B cell (primary cell): ENCODE data around the gene ZNF254. TPM values are rescaled to one million over a fixed set of nuclear protein-coding genes. Genes with fewer than 3 reads are reported as not detected.

Source experiments
- ATAC-seq: fragments of 200-7000 bp; cut with Tn5 transposase; one replicate; pipeline ENCODE4 v1.10.0; 2021; ENCODE audit warnings: low read depth, mild to moderate bottlenecking, moderate number of reproducible peaks, moderate library complexity
- CTCF ChIA-PET: fragments of 350-600 bp; sonication (Branson Sonifier 250); formaldehyde crosslinking; loops from one replicate; lab custom pipeline; 2021; ENCODE audit warnings: antibody characterized with exemption, inconsistent platforms; lab: Charles Lee
- POLR2A ChIA-PET: fragments of 350-600 bp; sonication (Branson Sonifier 250); formaldehyde crosslinking; loops from one replicate; lab custom pipeline; 2021; ENCODE audit warnings: antibody characterized with exemption; lab: Charles Lee
- DNase-seq: peaks from one replicate; pipeline ENCODE4 v3.0.0; 2013
- H2AFZ ChIP-seq: 2 replicates; pipeline ENCODE4 v1.6.1; 2012; ENCODE audit warnings: mild to moderate bottlenecking, low read depth, low read length; ENCODE audit not compliant: insufficient read depth, poor library complexity, severe bottlenecking
- H3K27ac ChIP-seq, 2 donors: 1 replicate in 1 of 2; 2 replicates in 1 of 2; pipeline ENCODE4 v1.5.1; 2012 to 2013; ENCODE audit warnings: low read length in 2 of 2, mild to moderate bottlenecking in 2 of 2, moderate library complexity in 1 of 2
- H3K27me3 ChIP-seq, 4 experiments: fragments of 200-600 bp in 1 of 4; sonication (generic) in 1 of 4; replicated peaks in 1 of 4; 1 replicate in 2 of 4; 2 replicates in 2 of 4; pipeline versions ENCODE4 v1.6.1 to v1.7.0; 2013 to 2016; ENCODE audit warnings: low read length in 3 of 4, mild to moderate bottlenecking in 2 of 4, mixed read lengths in 1 of 4, moderate library complexity in 1 of 4; ENCODE audit not compliant: insufficient read depth in 4 of 4, control insufficient read depth in 3 of 4; ENCODE audit errors: control extremely low read depth in 1 of 4
- H3K36me3 ChIP-seq, 2 experiments: replicated peaks in 1 of 2; 1 replicate in 1 of 2; 2 replicates in 1 of 2; pipeline versions ENCODE4 v1.6.1 to v1.7.1; 2013; ENCODE audit warnings: low read length in 1 of 2; ENCODE audit not compliant: insufficient read depth in 2 of 2, control insufficient read depth in 1 of 2; ENCODE audit errors: control extremely low read depth in 1 of 2, extremely low read depth in 1 of 2
- H3K4me1 ChIP-seq, 2 donors: fragments of 200-600 bp in 1 of 2; sonication (generic) in 1 of 2; 1 replicate in 1 of 2; 2 replicates in 1 of 2; pipeline versions ENCODE4 v1.5.1 to v1.6.1; 2013 to 2017; ENCODE audit warnings: low read length in 2 of 2; ENCODE audit not compliant: control insufficient read depth in 2 of 2, insufficient read depth in 2 of 2
- H3K4me2 ChIP-seq: replicated peaks from 2 replicates; pipeline ENCODE3; 2012; ENCODE audit warnings: mild to moderate bottlenecking, low read depth, low read length; ENCODE audit not compliant: poor library complexity, severe bottlenecking
- H3K4me3 ChIP-seq, 5 experiments: fragments of 200-600 bp in 1 of 5; sonication (generic) in 1 of 5; 1 replicate in 3 of 5; 2 replicates in 2 of 5; pipeline versions ENCODE4 v1.5.1 to v1.7.0; 2011 to 2016; ENCODE audit warnings: low read length in 4 of 5, mild to moderate bottlenecking in 4 of 5, low read depth in 2 of 5, control low read depth in 1 of 5, moderate library complexity in 1 of 5; ENCODE audit not compliant: insufficient read depth in 1 of 5; ENCODE audit errors: control extremely low read depth in 1 of 5, extremely low read depth in 1 of 5
- H3K79me2 ChIP-seq: fragments of 200-600 bp; sonication (generic); one replicate; pipeline ENCODE4 v1.6.0; 2016; ENCODE audit warnings: low read length; ENCODE audit not compliant: control insufficient read depth, insufficient read depth
- H3K9ac ChIP-seq: fragments of 200-600 bp; sonication (generic); 2 replicates; pipeline ENCODE4 v1.6.1; 2017; ENCODE audit warnings: mild to moderate bottlenecking, low read length, moderate library complexity
- H3K9me3 ChIP-seq, 3 donors: one replicate each; pipeline versions ENCODE4 v1.6.1 to v1.7.1; 2013; ENCODE audit warnings: low read length in 2 of 3; ENCODE audit not compliant: control insufficient read depth in 2 of 3, insufficient read depth in 1 of 3; ENCODE audit errors: control extremely low read depth in 1 of 3
- H4K20me1 ChIP-seq: 2 replicates; pipeline ENCODE4 v1.6.0; 2012; ENCODE audit warnings: mild to moderate bottlenecking, low read length; ENCODE audit not compliant: insufficient read depth, control insufficient read depth, poor library complexity, severe bottlenecking
- H3K27ac Mint-ChIP-seq: one replicate; pipeline ENCODE4 v1.8.0; 2021; ENCODE audit warnings: mixed read lengths
- H3K27me3 Mint-ChIP-seq: one replicate; pipeline ENCODE4 v1.8.0; 2021; ENCODE audit warnings: mixed read lengths
- H3K4me1 Mint-ChIP-seq: one replicate; pipeline ENCODE4 v1.8.0; 2021; ENCODE audit warnings: mixed read lengths
- H3K4me3 Mint-ChIP-seq: one replicate; pipeline ENCODE4 v1.8.0; 2021; ENCODE audit warnings: mixed read lengths
- H3K9me3 Mint-ChIP-seq: one replicate; pipeline ENCODE4 v1.8.0; 2022; ENCODE audit warnings: mixed read lengths; ENCODE audit not compliant: insufficient read depth
- EZH2 ChIP-seq: IDR thresholded peaks from 2 replicates; pipeline ENCODE4 v1.6.1; 2012; ENCODE audit warnings: borderline replicate concordance, low read depth, mild to moderate bottlenecking, moderate library complexity, low read length; ENCODE audit not compliant: insufficient read depth, poor library complexity, severe bottlenecking
- WGBS: methylation state at CpG from one replicate; pipeline ENCODE4 v1.1.5; 2013; ENCODE audit warnings: missing lambda C conversion rate; ENCODE audit not compliant: insufficient coverage; 5-methylcytosine and 5-hydroxymethylcytosine counted together
- intact Hi-C: fragments of 100-400 bp; cut with micrococcal nuclease; formaldehyde crosslinking; loops from one replicate; pipeline ENCODE4 v1.10.0; 2022
- polyA plus RNA-seq: library from polyadenylated mRNA; depleted of rRNA; stranded (reverse); fragments of >200 nt; gene quantifications from 2 replicates; pipeline ENCODE4 v1.2.3, GENCODE V29; 2012
- total RNA-seq, 2 donors: library from RNA; stranded (reverse); fragments of 120-200 nt in 1 of 2; gene quantifications; 1 replicate in 1 of 2; 2 replicates in 1 of 2; pipeline versions ENCODE4 v1.2.3 to v1.2.4, GENCODE V29; 2013 to 2022
- TF ChIP-seq, protein P1 (sequence below): fragments of 200-600 bp; IDR thresholded peaks from one replicate; pipeline ENCODE4 v1.8.0; 2022; ENCODE audit warnings: antibody characterized with exemption, mild to moderate bottlenecking

ZNF254 gene
- total and polyA plus RNA-seq, 2 donors (not counting 1 experiment from before 2014, with no cell fraction given): 4.2 to 28.8 TPM

DNA sequence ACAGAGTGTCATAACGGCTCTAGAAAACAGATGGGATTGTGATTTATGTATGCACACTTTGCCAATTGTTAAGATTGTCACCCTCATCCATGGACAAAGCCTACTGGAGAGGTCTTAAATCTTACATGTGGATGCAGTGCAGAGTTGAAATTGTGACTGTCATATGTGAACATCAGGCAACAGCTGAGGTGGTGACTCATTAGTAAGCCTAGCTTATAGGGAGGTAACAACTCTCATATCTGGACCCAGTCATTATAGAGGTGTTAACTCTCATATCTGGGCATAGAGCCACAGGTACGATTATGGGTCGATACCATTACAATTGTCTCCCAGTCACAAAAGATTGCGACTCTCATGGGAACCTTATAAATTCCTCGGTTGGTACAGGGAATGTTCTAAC lies 29.8 kb upstream of the ZNF254 start:
- ATAC-seq (no peak), DNase-seq (no peak)
- Mint-ChIP-seq H3K27me3 (no peaks in the 10 kb centered on the region), H3K9me3 (no peaks in the 10 kb centered on the region), H3K4me1 (no peaks in the 10 kb centered on the region), H3K27ac (no peak overlapping the region), H3K4me3 (no peak overlapping the region)
- Histone ChIP-seq H3K27me3 (no peaks in the 10 kb centered on the region), H2AFZ (no peak overlapping the region), H3K4me1 (no peaks in the 10 kb centered on the region), H3K36me3 (peaks cover 16 to 65% of the 10 kb centered on the region in 2 experiments), H3K79me2 (no peaks in the 10 kb centered on the region), H3K4me3 (no peak overlapping the region), H3K4me2 (no peak overlapping the region), H3K9me3 (no peaks in the 10 kb centered on the region), H3K27ac (no peak overlapping the region), H3K9ac (no peak overlapping the region), H4K20me1 (no peaks in the 10 kb centered on the region)
- 96% methylated on average over 5 of the region's 5 CpGs for WGBS
- CTCF ChIA-PET: no interaction called here
- TF ChIP-seq, protein P1, sequence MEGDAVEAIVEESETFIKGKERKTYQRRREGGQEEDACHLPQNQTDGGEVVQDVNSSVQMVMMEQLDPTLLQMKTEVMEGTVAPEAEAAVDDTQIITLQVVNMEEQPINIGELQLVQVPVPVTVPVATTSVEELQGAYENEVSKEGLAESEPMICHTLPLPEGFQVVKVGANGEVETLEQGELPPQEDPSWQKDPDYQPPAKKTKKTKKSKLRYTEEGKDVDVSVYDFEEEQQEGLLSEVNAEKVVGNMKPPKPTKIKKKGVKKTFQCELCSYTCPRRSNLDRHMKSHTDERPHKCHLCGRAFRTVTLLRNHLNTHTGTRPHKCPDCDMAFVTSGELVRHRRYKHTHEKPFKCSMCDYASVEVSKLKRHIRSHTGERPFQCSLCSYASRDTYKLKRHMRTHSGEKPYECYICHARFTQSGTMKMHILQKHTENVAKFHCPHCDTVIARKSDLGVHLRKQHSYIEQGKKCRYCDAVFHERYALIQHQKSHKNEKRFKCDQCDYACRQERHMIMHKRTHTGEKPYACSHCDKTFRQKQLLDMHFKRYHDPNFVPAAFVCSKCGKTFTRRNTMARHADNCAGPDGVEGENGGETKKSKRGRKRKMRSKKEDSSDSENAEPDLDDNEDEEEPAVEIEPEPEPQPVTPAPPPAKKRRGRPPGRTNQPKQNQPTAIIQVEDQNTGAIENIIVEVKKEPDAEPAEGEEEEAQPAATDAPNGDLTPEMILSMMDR: no peak
- TF ChIP-seq EZH2: no peak
- POLR2A ChIA-PET: no interaction called here
- intact Hi-C loops: no loop called here

DNA sequence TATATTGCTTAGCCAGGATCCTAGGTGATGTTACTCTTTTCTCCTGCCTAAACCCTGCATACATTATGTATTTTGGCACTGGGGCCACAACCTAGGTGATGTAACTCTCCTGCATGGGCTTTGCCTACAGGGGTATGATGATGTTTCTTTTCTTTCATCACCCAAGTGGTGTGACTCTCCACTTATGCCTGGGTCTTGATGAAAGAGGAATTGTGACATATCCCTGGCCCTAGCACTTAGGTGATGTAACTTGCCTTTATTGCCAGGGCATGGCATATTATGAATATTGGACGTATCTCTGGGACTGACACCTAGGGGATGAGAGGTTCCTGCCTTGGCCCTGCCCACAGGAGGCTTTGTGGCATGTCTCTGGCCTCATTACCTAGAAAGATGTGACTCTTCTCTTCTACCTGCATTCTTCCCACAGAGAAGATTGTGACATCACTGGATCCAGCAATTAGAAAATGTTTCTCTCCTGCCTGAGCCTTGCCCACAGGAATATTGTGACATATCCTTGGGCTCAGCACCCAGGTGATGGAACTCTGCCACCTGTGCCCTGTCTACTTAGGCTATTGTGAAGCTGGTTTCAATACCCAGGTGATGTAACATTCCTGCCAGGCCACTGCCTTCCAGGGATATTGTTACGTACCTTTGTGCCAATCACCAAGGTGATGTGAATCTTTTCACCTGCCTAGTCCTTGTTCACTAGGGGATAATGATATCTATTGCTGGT lies 27.3 kb upstream of the ZNF254 start:
- Histone ChIP-seq H3K9ac (no peak overlapping the region), H4K20me1 (no peaks in the 10 kb centered on the region), H3K9me3 (no peaks in the 10 kb centered on the region), H3K4me3 (no peak overlapping the region), H3K27ac (no peak overlapping the region), H3K4me1 (no peaks in the 10 kb centered on the region), H3K4me2 (no peak overlapping the region), H2AFZ (no peak overlapping the region), H3K27me3 (no peaks in the 10 kb centered on the region), H3K36me3 (peaks cover 13 to 43% of the 10 kb centered on the region in 2 experiments), H3K79me2 (no peaks in the 10 kb centered on the region)
- no peak overlapping the region for H3K27ac Mint-ChIP-seq
- TF ChIP-seq, protein P1: no peak
- TF ChIP-seq EZH2: no peak
- H3K9me3 Mint-ChIP-seq: no peaks in the 10 kb centered on the region
- POLR2A ChIA-PET: no interaction called here
- intact Hi-C loops: no loop called here
- ATAC-seq: no peak
- CTCF ChIA-PET: no interaction called here
- DNase-seq: no peak
- H3K27me3 Mint-ChIP-seq: no peaks in the 10 kb centered on the region
- no peaks in the 10 kb centered on the region for H3K4me1 Mint-ChIP-seq
- no peak overlapping the region for H3K4me3 Mint-ChIP-seq
- no CpG with 5 or more reads among the region's 2 CpGs for WGBS
